Fibroblast of pulmonary artery (primary cell): Measurements from ENCODE around the gene CKM.

ENCODE experiments used
- DNase-seq: peaks from one replicate; pipeline ENCODE4 v3.0.0-alpha.2; 2010; ENCODE audit warnings: low read depth
- H3K4me3 ChIP-seq: replicated peaks from 2 replicates; pipeline ENCODE4 v1.5.1; 2011; ENCODE audit warnings: low read depth, mild to moderate bottlenecking, control low read depth, low read length, moderate library complexity
- CTCF ChIP-seq: IDR thresholded peaks from 2 replicates; pipeline ENCODE4 v1.5.1; 2011; ENCODE audit warnings: mild to moderate bottlenecking, control low read depth, low read length, inconsistent platforms; ENCODE audit errors: missing control alignments

CKM gene

GRCh38 chr19:45354241-45354842 lies 31.7 kb upstream of the CKM start:
- DNase-seq = no peak
- no peak for TF ChIP-seq CTCF
- H3K4me3 ChIP-seq = no peak overlapping the region

GRCh38 chr19:45352914-45353796 lies 30.5 kb upstream of the CKM start:
- no peak for DNase-seq
- TF ChIP-seq CTCF = no peak
- no peak overlapping the region for H3K4me3 ChIP-seq

GRCh38 chr19:45352471-45352870 lies 29.8 kb upstream of the CKM start:
- H3K4me3 ChIP-seq = no peak overlapping the region
- DNase-seq = no peak
- no peak for TF ChIP-seq CTCF

GRCh38 chr19:45352062-45352461 lies 29.4 kb upstream of the CKM start:
- H3K4me3 ChIP-seq = no peak overlapping the region
- DNase-seq = no peak
- TF ChIP-seq CTCF = no peak

GRCh38 chr19:45351401-45351952 lies 28.8 kb upstream of the CKM start:
- TF ChIP-seq CTCF = no peak

GRCh38 chr19:45350477-45351058 lies 27.9 kb upstream of the CKM start:
- DNase-seq = no peak
- TF ChIP-seq CTCF = no peak
- no peak overlapping the region for H3K4me3 ChIP-seq

More at GRCh38 chr19:45351401-45351952, 28.8 kb upstream of the CKM start:
- no peak for DNase-seq
- H3K4me3 ChIP-seq = no peak overlapping the region
